ENCODE results near the gene DACH1. TPM values are rescaled to one million over a fixed set of nuclear protein-coding genes. Genes with fewer than 3 reads are reported as not detected.

DACH1 gene
- total RNA-seq, 2 experiments from 2014 or later, result not detected

- no peaks in the 10 kb centered on the region for H3K27me3 Mint-ChIP-seq (ENCODE audit: low read depth)
- intact Hi-C loops (cut with micrococcal nuclease), result no loop called here
- no peaks in the 10 kb centered on the region for H3K36me3 Mint-ChIP-seq (ENCODE audit: low read depth)
- H3K9me3 Mint-ChIP-seq, result no peaks in the 10 kb centered on the region
- no peak overlapping the region for H3K27ac Mint-ChIP-seq
- H3K4me3 Mint-ChIP-seq, result no peak overlapping the region
- H3K4me1 Mint-ChIP-seq (ENCODE audit: low read depth), result no peaks in the 10 kb centered on the region
- CTCF ChIA-PET, result no interaction called here
- DNase-seq, result no peak
These were observed 406.8 kb downstream of the DACH1 start for GRCh38 chr13:71460211-71460610.

DNA sequence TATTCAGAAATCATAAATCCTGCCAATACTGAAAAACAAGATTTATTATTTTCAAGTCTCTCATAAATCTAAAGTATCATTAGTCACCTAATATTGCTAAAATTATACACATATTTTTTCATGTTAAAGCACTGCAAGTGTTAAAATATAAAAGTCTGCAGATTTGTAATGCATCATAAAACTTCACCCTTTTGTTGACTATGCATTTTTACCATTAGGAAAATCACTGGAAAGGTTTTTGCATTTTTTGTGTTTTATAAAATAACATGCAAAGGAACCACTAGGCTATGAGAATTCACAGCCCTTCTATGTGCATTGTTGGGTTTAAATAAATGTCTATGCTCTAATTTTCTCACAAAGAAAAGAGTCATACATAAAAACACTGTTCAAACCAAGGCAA is 407.3 kb downstream of the DACH1 start:
- no peaks in the 10 kb centered on the region for H3K9me3 Mint-ChIP-seq
- H3K27me3 Mint-ChIP-seq (ENCODE audit: low read depth), result no peaks in the 10 kb centered on the region
- H3K4me1 Mint-ChIP-seq (ENCODE audit: low read depth), result no peaks in the 10 kb centered on the region
- H3K27ac Mint-ChIP-seq, result no peak overlapping the region
- DNase-seq, result no peak
- CTCF ChIA-PET, result no interaction called here
- no peak overlapping the region for H3K4me3 Mint-ChIP-seq
- no peaks in the 10 kb centered on the region for H3K36me3 Mint-ChIP-seq (ENCODE audit: low read depth)
- intact Hi-C loops (cut with micrococcal nuclease), result loop anchor here (10.0 kb wide), 1 partner anchor 475 kb away; no protein-coding TSS in a partner anchor

- DNase-seq, result no peak
- Mint-ChIP-seq H3K27ac (no peak overlapping the region), H3K4me1 (ENCODE audit: low read depth) (no peaks in the 10 kb centered on the region), H3K27me3 (ENCODE audit: low read depth) (no peaks in the 10 kb centered on the region), H3K4me3 (no peak overlapping the region), H3K36me3 (ENCODE audit: low read depth) (no peaks in the 10 kb centered on the region), H3K9me3 (no peaks in the 10 kb centered on the region)
- intact Hi-C loops (cut with micrococcal nuclease), result loop anchor here (10.0 kb wide), 1 partner anchor 477 kb away; no protein-coding TSS in a partner anchor
- CTCF ChIA-PET, result no interaction called here
These were observed 409.4 kb downstream of the DACH1 start for GRCh38 chr13:71457645-71458044.

DNA sequence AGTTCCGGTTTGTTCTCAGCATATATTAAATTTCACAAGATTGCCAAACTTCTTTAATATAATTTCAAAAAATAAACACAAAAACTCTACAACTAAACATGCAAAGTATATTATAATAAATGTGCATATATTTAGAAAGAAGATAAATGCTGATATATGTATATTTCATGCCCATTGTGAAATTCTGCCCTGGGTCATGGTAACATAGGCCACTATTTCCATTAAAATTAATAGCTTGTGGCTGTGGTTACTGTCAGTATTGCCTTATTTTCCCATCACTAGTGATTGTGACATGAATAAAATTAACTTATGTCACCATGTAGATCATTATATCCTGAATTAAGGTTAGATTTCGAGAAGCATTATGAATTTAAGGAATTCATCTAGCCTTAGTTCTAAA is 410.9 kb downstream of the DACH1 start:
- CTCF ChIA-PET, result no interaction called here
- Mint-ChIP-seq H3K27me3 (ENCODE audit: low read depth) (no peaks in the 10 kb centered on the region), H3K36me3 (ENCODE audit: low read depth) (no peaks in the 10 kb centered on the region), H3K4me1 (ENCODE audit: low read depth) (no peaks in the 10 kb centered on the region), H3K4me3 (no peak overlapping the region), H3K9me3 (no peaks in the 10 kb centered on the region), H3K27ac (no peak overlapping the region)
- intact Hi-C loops (cut with micrococcal nuclease), result loop anchor here (10.0 kb wide), 1 partner anchor 479 kb away; no protein-coding TSS in a partner anchor
- no peak for DNase-seq

GRCh38 chr13:71454509-71454908 is 412.5 kb downstream of the DACH1 start:
- H3K9me3 Mint-ChIP-seq, result no peaks in the 10 kb centered on the region
- no peaks in the 10 kb centered on the region for H3K4me1 Mint-ChIP-seq (ENCODE audit: low read depth)
- H3K27ac Mint-ChIP-seq, result no peak overlapping the region
- H3K27me3 Mint-ChIP-seq (ENCODE audit: low read depth), result no peaks in the 10 kb centered on the region
- H3K4me3 Mint-ChIP-seq, result no peak overlapping the region
- H3K36me3 Mint-ChIP-seq (ENCODE audit: low read depth), result no peaks in the 10 kb centered on the region
- DNase-seq, result no peak
- intact Hi-C loops (cut with micrococcal nuclease), result loop anchor here (10.0 kb wide), 1 partner anchor 480 kb away; no protein-coding TSS in a partner anchor
- CTCF ChIA-PET, result no interaction called here

- no peaks in the 10 kb centered on the region for H3K36me3 Mint-ChIP-seq (ENCODE audit: low read depth)
- H3K9me3 Mint-ChIP-seq, result no peaks in the 10 kb centered on the region
- no peak overlapping the region for H3K27ac Mint-ChIP-seq
- no peaks in the 10 kb centered on the region for H3K4me1 Mint-ChIP-seq (ENCODE audit: low read depth)
- DNase-seq, result no peak
- intact Hi-C loops (cut with micrococcal nuclease), result no loop called here
- CTCF ChIA-PET, result no interaction called here
- no peaks in the 10 kb centered on the region for H3K27me3 Mint-ChIP-seq (ENCODE audit: low read depth)
- H3K4me3 Mint-ChIP-seq, result no peak overlapping the region
These were observed 418.8 kb downstream of the DACH1 start for GRCh38 chr13:71448080-71448630.

DNA sequence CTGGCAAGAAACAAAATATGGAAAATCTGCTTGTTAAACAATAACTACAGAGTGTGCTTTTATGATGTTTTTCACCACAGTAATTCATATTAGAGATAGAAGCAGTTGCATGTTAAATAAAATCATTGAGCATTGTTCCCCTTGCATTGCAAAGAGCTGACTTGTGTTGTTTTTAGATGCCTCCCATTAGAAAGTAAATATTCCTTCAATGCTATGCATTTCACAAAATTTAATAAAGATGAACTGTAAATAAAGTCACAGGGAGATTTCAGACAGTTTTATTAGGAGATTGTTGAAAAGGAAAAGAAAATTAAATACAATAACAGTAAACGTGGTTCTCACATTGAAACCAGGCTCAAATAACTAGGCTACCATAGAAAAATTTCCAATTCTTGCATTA is 429.3 kb downstream of the DACH1 start:
- intact Hi-C loops (cut with micrococcal nuclease), result no loop called here
- H3K9me3 Mint-ChIP-seq, result no peaks in the 10 kb centered on the region
- no peak overlapping the region for H3K4me3 Mint-ChIP-seq
- H3K27me3 Mint-ChIP-seq (ENCODE audit: low read depth), result no peaks in the 10 kb centered on the region
- no peak overlapping the region for H3K27ac Mint-ChIP-seq
- H3K4me1 Mint-ChIP-seq (ENCODE audit: low read depth), result no peaks in the 10 kb centered on the region
- H3K36me3 Mint-ChIP-seq (ENCODE audit: low read depth), result no peaks in the 10 kb centered on the region
- CTCF ChIA-PET, result no interaction called here
- DNase-seq, result no peak

DNA sequence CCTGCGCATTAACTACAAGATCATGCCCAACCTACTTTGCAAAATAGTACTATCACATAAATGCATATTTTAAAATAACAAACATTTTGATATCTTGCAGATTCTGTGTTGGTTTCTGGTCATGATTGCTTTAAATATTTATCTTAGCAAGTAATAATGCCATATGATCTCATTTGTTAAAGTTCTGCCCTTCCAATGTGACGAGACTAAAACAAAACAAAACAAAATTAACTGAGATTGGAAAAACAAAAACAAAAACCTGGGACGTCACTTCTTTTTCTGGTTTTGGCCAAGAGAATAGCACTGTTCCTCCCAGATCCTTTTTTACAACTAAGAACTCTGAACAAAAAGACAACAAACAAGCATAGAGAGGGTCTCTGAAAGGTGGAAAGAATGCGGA is 436.3 kb downstream of the DACH1 start:
- no peak for DNase-seq
- H3K9me3 Mint-ChIP-seq, result no peaks in the 10 kb centered on the region
- intact Hi-C loops (cut with micrococcal nuclease), result no loop called here
- H3K36me3 Mint-ChIP-seq (ENCODE audit: low read depth), result no peaks in the 10 kb centered on the region
- no peaks in the 10 kb centered on the region for H3K4me1 Mint-ChIP-seq (ENCODE audit: low read depth)
- no peak overlapping the region for H3K27ac Mint-ChIP-seq
- CTCF ChIA-PET, result no interaction called here
- H3K4me3 Mint-ChIP-seq, result no peak overlapping the region
- H3K27me3 Mint-ChIP-seq (ENCODE audit: low read depth), result no peaks in the 10 kb centered on the region

GRCh38 chr13:71417205-71417604 is 449.8 kb downstream of the DACH1 start:
- Mint-ChIP-seq H3K27me3 (ENCODE audit: low read depth) (no peaks in the 10 kb centered on the region), H3K9me3 (peaks cover 1% of the 10 kb centered on the region), H3K4me1 (ENCODE audit: low read depth) (no peaks in the 10 kb centered on the region), H3K27ac (no peak overlapping the region), H3K4me3 (no peak overlapping the region), H3K36me3 (ENCODE audit: low read depth) (no peaks in the 10 kb centered on the region)
- intact Hi-C loops (cut with micrococcal nuclease), result no loop called here
- no peak for DNase-seq
- CTCF ChIA-PET, result interaction anchor here (0.7 kb wide), 1 partner anchor 1867 kb away, joined by 3 read pairs; no protein-coding TSS in a partner anchor

DNA sequence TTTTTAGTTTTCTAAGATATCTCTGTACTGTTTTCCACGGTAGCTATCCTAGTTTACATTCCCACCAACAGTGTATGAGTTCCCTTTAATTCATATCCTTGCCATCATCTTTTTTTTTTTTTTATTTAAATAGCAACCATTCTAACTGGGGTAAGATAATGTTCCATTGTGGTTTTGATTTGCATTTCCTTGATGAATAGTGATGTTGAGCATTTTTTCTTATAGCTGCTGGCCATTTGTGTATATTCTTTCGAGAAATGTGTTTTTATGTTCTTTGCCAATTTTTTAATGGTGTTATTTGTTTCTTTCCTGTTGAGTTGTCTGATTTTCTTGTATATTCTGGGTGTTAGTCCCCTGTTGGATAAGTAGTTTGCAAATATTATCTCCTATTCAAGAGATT is 454.8 kb downstream of the DACH1 start:
- no peak overlapping the region for H3K27ac Mint-ChIP-seq
- DNase-seq, result no peak
- no peaks in the 10 kb centered on the region for H3K9me3 Mint-ChIP-seq
- no peaks in the 10 kb centered on the region for H3K36me3 Mint-ChIP-seq (ENCODE audit: low read depth)
- H3K27me3 Mint-ChIP-seq (ENCODE audit: low read depth), result no peaks in the 10 kb centered on the region
- CTCF ChIA-PET, result no interaction called here
- intact Hi-C loops (cut with micrococcal nuclease), result no loop called here
- no peaks in the 10 kb centered on the region for H3K4me1 Mint-ChIP-seq (ENCODE audit: low read depth)
- no peak overlapping the region for H3K4me3 Mint-ChIP-seq

DNA sequence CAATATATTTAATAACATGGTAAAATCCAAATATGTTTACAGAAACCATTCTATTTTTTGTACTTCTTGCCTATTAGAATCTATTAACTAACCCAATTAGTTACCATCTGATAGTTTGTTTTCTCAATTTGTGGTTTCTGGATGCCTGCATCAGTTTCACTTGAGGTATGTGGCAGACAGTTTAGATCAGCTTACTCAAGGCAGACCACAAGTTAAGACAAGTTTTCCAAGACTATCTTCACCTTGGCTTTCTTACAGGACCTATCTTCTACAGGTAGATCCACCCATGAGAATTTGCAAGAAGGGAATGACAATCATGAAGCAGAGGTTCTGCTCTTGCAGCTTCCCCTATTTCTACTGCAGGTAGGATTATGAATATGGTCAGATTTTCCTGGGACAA is 458.6 kb downstream of the DACH1 start:
- no peak for DNase-seq
- H3K9me3 Mint-ChIP-seq, result no peaks in the 10 kb centered on the region
- intact Hi-C loops (cut with micrococcal nuclease), result no loop called here
- H3K4me1 Mint-ChIP-seq (ENCODE audit: low read depth), result no peaks in the 10 kb centered on the region
- CTCF ChIA-PET, result no interaction called here
- H3K36me3 Mint-ChIP-seq (ENCODE audit: low read depth), result no peaks in the 10 kb centered on the region
- no peaks in the 10 kb centered on the region for H3K27me3 Mint-ChIP-seq (ENCODE audit: low read depth)
- no peak overlapping the region for H3K4me3 Mint-ChIP-seq
- H3K27ac Mint-ChIP-seq, result no peak overlapping the region

GRCh38 chr13:71399631-71400215 is 467.3 kb downstream of the DACH1 start:
- DNase-seq, result no peak
- Mint-ChIP-seq H3K9me3 (no peaks in the 10 kb centered on the region), H3K4me3 (no peak overlapping the region), H3K36me3 (ENCODE audit: low read depth) (no peaks in the 10 kb centered on the region), H3K4me1 (ENCODE audit: low read depth) (no peaks in the 10 kb centered on the region), H3K27ac (no peak overlapping the region), H3K27me3 (ENCODE audit: low read depth) (peaks cover 3% of the 10 kb centered on the region)
- CTCF ChIA-PET, result interaction anchor here (0.7 kb wide), 1 partner anchor 456 kb away, joined by 4 read pairs; no protein-coding TSS in a partner anchor
- intact Hi-C loops (cut with micrococcal nuclease), result no loop called here

DNA sequence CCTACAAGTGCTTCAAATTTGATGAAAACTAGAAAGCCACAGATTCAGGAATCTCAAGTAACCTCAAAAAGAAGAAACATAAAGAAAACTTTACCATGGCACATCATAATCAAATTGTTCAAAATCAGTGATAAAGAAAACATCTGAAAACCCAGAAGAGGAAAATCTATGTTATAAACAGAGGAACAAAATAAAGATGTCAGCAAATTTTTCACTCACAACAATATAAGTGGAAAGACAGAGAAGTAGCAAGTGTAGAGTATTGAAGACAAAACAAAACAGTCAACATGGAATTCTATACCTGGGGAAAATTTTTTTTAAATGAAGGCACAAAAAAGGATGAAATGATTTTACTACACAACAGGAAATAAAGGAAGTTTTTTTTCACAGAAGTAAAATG is 470.9 kb downstream of the DACH1 start:
- Mint-ChIP-seq H3K4me3 (no peak overlapping the region), H3K9me3 (no peaks in the 10 kb centered on the region), H3K27me3 (ENCODE audit: low read depth) (peaks cover 6% of the 10 kb centered on the region), H3K36me3 (ENCODE audit: low read depth) (no peaks in the 10 kb centered on the region), H3K4me1 (ENCODE audit: low read depth) (no peaks in the 10 kb centered on the region), H3K27ac (no peak overlapping the region)
- DNase-seq, result no peak
- CTCF ChIA-PET, result no interaction called here
- intact Hi-C loops (cut with micrococcal nuclease), result no loop called here

Data from activated naive CD4-positive, alpha-beta T cell treated with anti-CD3 and anti-CD28 coated beads for 36 hours (primary cell).